HepG2 (cell line): ENCODE measurements around the gene CARMIL3. TPM values are rescaled to one million over a fixed set of nuclear protein-coding genes. Genes with fewer than 3 reads are reported as not detected.
A peak's percentile ranks its signal among the peaks of the same experiment; 100 is the strongest.

Experiments
- KDM2A ChIP-seq: sonication (generic); formaldehyde crosslinking; IDR thresholded peaks from 2 replicates; pipeline ENCODE4 v1.4.0; 2020; ENCODE audit warnings: low read depth, missing genetic modification reagents, borderline replicate concordance
- KMT2A ChIP-seq: sonication (generic); formaldehyde crosslinking; IDR thresholded peaks from 2 replicates; pipeline ENCODE4 v1.4.0; 2020; ENCODE audit warnings: missing genetic modification reagents
- ZNF263 ChIP-seq: sonication (generic); formaldehyde crosslinking; IDR thresholded peaks from 2 replicates; pipeline ENCODE4 v1.4.0; 2020; ENCODE audit warnings: missing genetic modification reagents
- polyA plus RNA-seq, 8 experiments: library from polyadenylated mRNA; depleted of rRNA in 3 of 8; stranded (reverse) in 7 of 8; unstranded in 1 of 8; fragments of >200 nt; fragmentation: Illumina TruSeq in 4 of 8; extraction: Trizol in 4 of 8; gene quantifications; 2 replicates each; pipeline versions ENCODE4 v1.2.1 to v1.2.3, GENCODE V29; 2011 to 2016; ENCODE audit warnings: low read depth in 4 of 8, missing spikeins in 1 of 8, mixed read lengths in 1 of 8; ENCODE audit not compliant: insufficient read depth in 1 of 8
- total RNA-seq, 5 experiments: library from RNA; depleted of rRNA; stranded (reverse); fragments of >200 nt; fragmentation: Illumina TruSeq; extraction: Trizol; gene quantifications; 2 replicates each; pipeline ENCODE4 v1.2.3, GENCODE V29; 2016; ENCODE audit warnings: low read depth in 1 of 5
- TF ChIP-seq, protein P1 (sequence below): sonication (generic); formaldehyde crosslinking; conservative IDR thresholded peaks from 2 replicates; pipeline ENCODE4 v1.5.0; 2020; ENCODE audit warnings: missing genetic modification reagents
- TF ChIP-seq, protein P2 (sequence below): sonication (generic); formaldehyde crosslinking; conservative IDR thresholded peaks from 2 replicates; pipeline ENCODE4 v1.4.0; 2020; ENCODE audit warnings: mild to moderate bottlenecking, missing genetic modification reagents, moderate library complexity

The CARMIL3 gene
- total and polyA plus RNA-seq, 2 of the 13 experiments (the other 11 are each of a cell fraction or from before 2014, with no cell fraction given), result 0.27 to 0.55 TPM

DNA sequence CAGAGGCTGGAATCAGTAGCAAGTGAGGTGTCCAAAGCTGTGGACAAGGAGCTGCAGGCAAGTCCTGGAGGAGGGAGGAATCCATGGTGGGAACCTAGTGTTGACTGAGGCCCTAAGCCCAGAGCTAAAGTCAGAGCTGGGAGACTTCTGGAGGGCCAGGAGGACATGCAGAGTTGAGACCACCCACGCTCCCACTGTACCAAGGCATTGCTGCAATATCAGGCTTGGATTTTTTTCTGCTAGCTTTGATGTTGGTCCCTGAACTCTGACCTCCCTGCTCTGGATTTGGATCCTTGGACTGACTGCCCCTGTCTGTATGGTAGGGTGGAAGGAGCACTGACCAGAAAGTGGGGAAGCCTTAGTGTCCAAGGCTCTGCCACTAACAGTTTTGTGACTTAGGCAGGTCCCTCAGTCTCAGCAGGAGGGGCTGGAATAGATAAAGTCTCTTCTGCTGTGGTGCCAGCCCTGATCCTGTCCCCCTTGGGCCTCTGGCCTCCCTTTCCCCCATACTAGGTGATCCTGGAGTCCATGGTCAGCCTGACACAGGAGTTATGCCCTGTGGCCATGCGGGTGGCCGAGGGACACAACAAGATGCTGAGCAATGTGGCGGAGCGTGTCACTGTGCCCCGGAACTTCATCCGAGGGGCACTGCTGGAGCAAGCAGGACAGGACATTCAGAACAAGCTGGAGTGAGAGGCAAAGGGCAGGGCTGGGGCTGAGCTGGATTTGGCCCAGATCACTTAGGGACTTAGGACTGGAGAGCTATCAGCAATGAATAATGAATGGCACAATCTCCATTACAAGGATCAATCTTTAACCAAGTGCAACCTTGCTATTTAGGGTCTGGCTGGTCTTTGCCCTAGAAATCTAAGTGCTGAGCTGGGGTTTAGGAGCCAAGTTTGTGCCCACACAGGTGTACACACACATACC lies 9.4 kb downstream of the CARMIL3 start (continued):
- TF ChIP-seq, protein P1, sequence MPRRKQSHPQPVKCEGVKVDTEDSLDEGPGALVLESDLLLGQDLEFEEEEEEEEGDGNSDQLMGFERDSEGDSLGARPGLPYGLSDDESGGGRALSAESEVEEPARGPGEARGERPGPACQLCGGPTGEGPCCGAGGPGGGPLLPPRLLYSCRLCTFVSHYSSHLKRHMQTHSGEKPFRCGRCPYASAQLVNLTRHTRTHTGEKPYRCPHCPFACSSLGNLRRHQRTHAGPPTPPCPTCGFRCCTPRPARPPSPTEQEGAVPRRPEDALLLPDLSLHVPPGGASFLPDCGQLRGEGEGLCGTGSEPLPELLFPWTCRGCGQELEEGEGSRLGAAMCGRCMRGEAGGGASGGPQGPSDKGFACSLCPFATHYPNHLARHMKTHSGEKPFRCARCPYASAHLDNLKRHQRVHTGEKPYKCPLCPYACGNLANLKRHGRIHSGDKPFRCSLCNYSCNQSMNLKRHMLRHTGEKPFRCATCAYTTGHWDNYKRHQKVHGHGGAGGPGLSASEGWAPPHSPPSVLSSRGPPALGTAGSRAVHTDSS, result no peak
- TF ChIP-seq, protein P2, sequence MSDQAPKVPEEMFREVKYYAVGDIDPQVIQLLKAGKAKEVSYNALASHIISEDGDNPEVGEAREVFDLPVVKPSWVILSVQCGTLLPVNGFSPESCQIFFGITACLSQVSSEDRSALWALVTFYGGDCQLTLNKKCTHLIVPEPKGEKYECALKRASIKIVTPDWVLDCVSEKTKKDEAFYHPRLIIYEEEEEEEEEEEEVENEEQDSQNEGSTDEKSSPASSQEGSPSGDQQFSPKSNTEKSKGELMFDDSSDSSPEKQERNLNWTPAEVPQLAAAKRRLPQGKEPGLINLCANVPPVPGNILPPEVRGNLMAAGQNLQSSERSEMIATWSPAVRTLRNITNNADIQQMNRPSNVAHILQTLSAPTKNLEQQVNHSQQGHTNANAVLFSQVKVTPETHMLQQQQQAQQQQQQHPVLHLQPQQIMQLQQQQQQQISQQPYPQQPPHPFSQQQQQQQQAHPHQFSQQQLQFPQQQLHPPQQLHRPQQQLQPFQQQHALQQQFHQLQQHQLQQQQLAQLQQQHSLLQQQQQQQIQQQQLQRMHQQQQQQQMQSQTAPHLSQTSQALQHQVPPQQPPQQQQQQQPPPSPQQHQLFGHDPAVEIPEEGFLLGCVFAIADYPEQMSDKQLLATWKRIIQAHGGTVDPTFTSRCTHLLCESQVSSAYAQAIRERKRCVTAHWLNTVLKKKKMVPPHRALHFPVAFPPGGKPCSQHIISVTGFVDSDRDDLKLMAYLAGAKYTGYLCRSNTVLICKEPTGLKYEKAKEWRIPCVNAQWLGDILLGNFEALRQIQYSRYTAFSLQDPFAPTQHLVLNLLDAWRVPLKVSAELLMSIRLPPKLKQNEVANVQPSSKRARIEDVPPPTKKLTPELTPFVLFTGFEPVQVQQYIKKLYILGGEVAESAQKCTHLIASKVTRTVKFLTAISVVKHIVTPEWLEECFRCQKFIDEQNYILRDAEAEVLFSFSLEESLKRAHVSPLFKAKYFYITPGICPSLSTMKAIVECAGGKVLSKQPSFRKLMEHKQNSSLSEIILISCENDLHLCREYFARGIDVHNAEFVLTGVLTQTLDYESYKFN (CRISPR knock-in tag), result peak; percentile 35
- no peak for TF ChIP-seq KMT2A
- peak; percentile 63 for TF ChIP-seq ZNF263 (CRISPR knock-in tag)
- 0 out of 2 replicates have a peak, but pooled peaks have one; percentile 21 for TF ChIP-seq KDM2A (CRISPR knock-in tag)
